HG02973 (cell line): ENCODE results near the gene HSPD1.
"Not testable (repeated sequence)": the region's sequence is repeated elsewhere in the genome, so short reads cannot be mapped to it uniquely, and the experiment has no call there.

Source experiments
- ATAC-seq: cut with Tn5 transposase; IDR thresholded peaks from one replicate; pipeline ENCODE4 v1.9.1; 2021; ENCODE audit warnings: moderate library complexity; ENCODE audit not compliant: unreplicated experiment

HSPD1 gene

GRCh38 chr2:197497326-197497725, 2.3 kb downstream of the HSPD1 start:
- ATAC-seq, result no peak

DNA sequence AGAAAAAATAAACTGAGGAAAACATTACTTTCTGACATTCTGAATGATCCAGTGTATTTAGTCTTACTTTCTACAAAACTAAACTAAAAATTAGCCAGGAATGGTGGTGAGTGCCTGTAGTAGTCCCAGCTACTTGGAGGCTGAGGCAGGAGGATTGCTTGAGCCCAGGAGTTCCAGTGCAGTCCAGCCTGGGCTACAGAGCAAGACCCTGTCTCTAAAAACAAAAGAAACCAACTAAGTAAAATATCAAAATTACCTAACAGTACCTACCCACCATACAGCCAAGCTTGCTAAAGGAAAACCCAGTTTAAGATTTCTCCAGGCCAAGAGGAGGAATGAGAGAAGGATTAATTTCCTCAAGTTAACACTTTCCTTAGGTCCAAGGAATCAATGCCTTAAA, 2.9 kb downstream of the HSPD1 start:
- no peak for ATAC-seq

- ATAC-seq, result no peak
These were observed 4.1 kb downstream of the HSPD1 start for GRCh38 chr2:197495433-197496134.

DNA sequence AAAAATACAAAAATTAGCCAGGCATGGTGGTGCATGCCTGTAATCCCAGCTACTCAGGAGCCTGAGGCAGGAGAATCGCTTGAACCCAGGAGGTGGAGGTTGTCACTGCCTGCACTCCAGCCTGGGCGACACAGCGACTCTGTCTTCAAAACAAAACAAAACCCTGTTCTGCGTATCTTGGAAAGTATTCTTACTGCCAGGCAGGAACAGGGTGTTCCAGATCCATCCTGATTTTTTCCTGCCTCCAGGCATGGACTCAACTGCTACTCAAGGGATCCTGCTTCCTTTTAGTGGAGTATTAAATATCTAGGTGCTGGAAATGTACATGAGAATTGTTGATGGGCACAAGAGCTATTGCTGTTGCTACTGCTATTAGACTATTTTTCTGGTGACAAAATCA, 12.3 kb downstream of the HSPD1 start:
- no peak for ATAC-seq

DNA sequence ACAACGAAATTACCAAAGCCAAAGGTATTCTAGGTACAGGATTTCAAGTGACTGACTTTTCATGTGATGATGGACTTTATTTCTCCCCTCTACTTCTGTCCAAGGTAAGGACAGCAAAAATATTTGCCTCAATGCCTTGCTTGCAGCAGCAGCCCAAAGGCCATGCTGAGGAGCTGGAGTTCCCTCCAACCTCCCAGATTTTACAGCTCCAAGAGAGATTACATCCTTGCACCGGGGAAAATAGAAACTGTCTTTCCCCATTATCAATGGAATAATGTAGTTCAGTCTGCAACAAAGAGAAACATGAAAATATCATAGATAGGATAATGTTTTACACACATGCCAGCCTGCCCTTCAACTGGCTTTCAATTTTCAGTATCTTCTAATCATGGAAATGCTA, 13.5 kb downstream of the HSPD1 start:
- ATAC-seq, result no peak

GRCh38 chr2:197484248-197484647, 15.4 kb downstream of the HSPD1 start:
- not testable (repeated sequence) for ATAC-seq

GRCh38 chr2:197480165-197481036, 19.2 kb downstream of the HSPD1 start:
- no peak for ATAC-seq

DNA sequence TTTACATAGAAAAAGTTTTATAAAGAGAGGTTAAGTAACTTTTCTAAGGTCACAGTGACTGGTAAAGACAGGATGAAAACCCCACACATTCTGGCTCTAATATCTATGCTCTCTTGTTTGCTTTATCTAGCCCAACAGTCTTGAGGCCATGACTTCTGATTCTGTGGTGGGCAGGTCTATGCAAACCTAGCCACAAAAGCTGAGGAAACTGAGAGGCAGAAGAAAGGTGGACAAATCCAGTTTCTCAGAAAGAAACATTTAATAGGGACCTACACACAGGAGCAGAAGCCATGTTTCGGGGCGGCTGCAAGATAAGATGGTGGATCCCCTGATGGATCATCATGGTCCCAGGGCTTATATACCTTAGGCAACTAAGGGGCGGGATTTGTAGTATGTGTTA, 21.8 kb downstream of the HSPD1 start:
- ATAC-seq, result no peak

DNA sequence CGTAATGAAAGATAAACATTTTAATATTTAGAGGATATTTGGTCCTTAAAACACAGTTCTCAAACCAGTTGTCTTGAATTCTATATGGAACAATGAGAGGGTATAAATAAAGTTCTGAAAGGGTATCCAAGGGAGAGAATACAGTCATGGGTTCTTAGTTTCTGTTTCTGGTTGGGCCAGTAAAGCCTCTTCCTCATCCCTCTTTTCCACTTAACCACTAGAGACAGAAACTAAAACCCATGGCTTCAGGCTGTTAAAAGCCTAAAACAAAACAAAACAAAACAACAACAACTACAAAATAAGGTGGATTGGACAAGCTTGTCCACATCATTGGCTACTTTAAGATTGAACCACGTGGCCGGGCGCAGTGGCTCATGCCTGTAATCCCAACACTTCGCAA, 27.5 kb downstream of the HSPD1 start:
- no peak for ATAC-seq

DNA sequence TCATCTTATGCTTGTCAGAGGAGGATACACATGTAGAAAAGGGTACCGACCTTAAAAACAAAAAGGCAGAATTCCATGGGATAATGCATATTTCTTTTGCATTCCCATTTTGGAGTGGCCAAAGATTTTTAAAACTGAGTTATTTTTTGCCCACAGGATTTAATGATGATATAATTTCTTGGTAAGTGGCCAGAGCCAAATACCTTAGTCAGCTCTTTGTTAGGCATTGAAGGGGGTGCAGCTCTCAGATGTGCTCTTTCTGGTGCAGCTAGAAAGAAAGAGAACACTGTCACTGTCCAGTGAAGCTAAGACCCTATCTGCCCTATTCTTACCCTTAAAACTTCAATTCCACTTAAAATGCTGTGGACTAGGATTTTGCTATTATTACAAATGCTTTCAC, 35.5 kb downstream of the HSPD1 start:
- ATAC-seq, result no peak

DNA sequence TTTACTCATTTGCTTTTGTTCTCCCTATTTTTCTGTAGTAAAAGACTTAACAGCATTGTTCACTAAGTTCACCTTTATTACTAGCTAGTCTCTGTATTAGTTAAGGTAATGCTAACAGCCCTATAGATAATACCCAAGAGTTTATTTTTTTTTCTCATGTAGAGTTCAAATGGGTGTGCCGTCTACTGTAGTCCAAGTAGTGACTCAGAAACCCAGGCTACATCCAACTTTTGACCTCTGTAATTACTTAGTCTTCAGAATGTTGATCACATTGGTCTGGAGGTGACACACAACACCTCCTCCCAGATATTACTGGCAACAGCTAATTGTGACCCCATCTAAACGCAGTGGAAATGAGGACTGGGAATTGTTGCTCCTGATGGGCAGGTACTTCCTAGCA, 38.6 kb downstream of the HSPD1 start:
- no peak for ATAC-seq

DNA sequence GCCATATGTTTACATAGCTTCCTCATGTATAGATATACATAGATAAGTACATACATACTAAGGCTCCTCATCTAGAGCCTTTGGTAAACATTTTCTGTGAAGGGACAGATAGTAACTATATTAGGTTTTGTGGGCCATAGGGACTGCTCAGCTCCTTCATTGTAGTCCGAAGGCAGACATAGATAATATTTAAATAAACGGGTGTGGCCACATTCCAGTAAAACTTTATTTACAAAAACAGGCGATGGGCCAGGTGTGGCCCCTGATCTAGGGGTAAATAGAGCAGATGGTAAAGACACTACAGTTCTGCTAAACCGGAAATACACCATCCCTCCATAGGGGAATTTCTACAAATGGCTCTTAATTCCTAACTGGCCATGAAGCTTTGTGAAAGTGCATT, 39.0 kb downstream of the HSPD1 start:
- no peak for ATAC-seq

GRCh38 chr2:197455428-197455827, 44.2 kb downstream of the HSPD1 start:
- ATAC-seq, result no peak

DNA sequence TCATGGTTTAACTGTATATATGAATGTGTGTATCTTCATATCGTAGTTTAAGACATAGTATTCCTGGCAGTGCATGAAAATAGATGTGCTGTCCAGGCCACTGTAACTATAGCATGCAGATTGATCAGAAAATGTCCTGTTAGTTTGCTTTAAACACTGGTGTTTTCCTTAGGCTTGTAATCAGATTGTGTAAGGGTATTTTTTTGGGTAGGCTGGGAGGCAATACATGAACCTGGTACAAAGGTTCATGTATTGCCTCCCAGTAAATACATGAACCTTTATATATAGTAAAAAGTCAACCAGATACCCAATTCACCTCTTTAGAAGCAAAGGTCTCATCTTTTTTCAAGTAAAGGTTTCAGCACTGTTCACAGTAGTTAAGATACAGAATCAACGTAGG, 44.7 kb downstream of the HSPD1 start:
- no peak for ATAC-seq

GRCh38 chr2:197453914-197454398, 45.7 kb downstream of the HSPD1 start:
- peak; percentile 33 for ATAC-seq

DNA sequence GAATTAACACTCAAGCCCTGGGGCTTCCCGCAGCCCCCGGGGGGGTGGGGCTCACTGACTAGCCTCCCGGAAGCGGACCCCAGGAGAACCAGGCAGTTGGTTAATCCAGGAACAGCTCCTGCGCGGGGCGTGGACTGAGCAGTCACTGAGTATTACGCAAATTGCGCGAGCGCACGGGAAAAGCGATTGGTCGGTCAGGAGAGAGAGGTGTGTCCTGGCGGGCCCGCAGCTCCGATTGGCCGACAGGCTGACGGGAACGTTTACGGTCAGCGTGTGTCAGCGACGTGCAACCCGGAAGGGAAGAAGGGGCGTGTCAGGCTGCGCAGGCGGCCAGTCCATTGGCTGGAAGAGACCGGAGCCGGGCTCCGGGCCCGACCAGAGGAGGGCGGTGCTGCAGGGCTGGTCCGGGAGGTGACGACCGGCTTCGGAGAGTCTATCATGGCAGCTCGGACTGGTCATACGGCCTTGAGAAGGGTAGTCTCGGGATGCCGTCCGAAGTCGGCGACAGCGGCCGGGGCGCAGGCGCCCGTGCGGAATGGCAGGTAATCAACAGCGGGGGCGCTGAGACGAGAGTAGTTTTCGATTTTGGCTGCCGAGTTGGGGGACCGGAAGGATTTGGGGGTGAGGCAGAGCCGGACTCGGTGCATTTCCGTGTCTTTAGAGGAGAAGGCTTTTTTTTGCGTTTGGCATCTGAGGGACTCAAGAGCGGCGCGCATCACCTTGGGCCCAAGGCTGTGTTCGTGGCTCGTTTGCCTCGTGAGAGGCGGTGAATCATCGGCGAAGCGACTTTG, 46.3 kb downstream of the HSPD1 start, which contains the start of gene COQ10B:
Gene COQ10B, plus strand, starts transcription at position 430 of the 791 bp plus-strand sequence. Its CDS starts 9 bp downstream, at position 439.
- peak; percentile 93 for ATAC-seq

DNA sequence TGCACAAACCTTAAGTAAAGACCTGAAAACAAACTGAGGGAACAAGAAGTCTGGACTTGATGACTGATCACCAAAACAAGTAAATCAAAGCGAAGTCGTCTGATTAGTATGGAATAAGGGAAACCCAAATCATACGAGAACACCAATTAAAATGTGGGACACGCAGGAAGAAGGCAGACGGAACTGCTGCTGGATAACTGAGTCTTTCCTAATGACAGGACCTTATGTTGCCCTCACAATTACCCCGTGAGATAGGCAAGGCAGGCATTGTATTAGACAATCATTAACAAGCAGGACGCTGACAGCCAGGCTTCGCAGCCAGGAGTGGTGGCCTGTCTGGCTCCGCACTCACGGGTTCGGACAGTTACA, 46.9 kb downstream of the HSPD1 start:
- no peak for ATAC-seq

GRCh38 chr2:197450935-197451358, 48.7 kb downstream of the HSPD1 start:
- not testable (repeated sequence) for ATAC-seq

DNA sequence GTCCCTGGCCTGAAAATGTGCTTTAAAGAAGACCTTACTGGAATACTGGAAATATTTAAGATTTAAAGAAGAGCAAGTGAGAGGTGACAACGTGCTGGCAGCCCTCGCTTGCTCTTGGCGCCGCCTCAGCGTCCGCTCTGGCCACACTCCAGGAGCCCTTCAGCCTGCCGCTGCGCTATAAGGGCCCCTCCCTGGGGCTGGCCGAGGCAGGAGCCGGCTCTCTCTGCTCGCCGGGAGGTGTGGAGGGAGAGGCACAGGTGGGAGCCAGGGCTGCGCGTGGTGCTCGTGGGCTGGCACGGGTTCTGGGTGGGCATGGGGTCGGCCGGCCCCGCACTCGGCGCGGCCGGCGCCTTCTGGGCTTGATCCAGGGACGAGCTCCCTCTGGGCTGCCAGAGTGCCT, 49.2 kb downstream of the HSPD1 start:
- ATAC-seq, result no peak

- no peak for ATAC-seq
These were observed 52.8 kb downstream of the HSPD1 start for GRCh38 chr2:197446844-197447243.

GRCh38 chr2:197445746-197446145, 53.9 kb downstream of the HSPD1 start:
- ATAC-seq, result no peak
